WTC11 (cell line): Measurements from ENCODE around the gene RARRES2. TPM values are rescaled to one million over a fixed set of nuclear protein-coding genes. Genes with fewer than 3 reads are reported as not detected.

Experiments
- ATAC-seq: fragments of 200-7000 bp; cut with Tn5 transposase; 2 replicates; pipeline ENCODE4 v1.10.0; 2021; ENCODE audit warnings: mild to moderate bottlenecking, moderate library complexity
- CTCF ChIA-PET: fragments of 300-600 bp; sonication (Branson Sonifier 250); formaldehyde crosslinking; loops from one replicate; lab custom pipeline; 2021; ENCODE audit warnings: antibody characterized with exemption; lab: Charles Lee
- POLR2A ChIA-PET: fragments of 350-600 bp; sonication (Branson Sonifier 250); formaldehyde crosslinking; loops from one replicate; lab custom pipeline; 2021; ENCODE audit warnings: antibody characterized with exemption; lab: Charles Lee
- DNase-seq: peaks from one replicate; pipeline ENCODE4 v3.0.0; 2021; ENCODE audit warnings: low spot score
- H3K27ac Mint-ChIP-seq: 2 replicates; pipeline ENCODE4 v1.8.0; 2021; ENCODE audit warnings: mixed read lengths
- H3K27me3 Mint-ChIP-seq: 2 replicates; pipeline ENCODE4 v1.8.0; 2021; ENCODE audit warnings: low read depth, mild to moderate bottlenecking, moderate library complexity, mixed read lengths
- H3K36me3 Mint-ChIP-seq: 2 replicates; pipeline ENCODE4 v1.8.0; 2021; ENCODE audit warnings: mixed read lengths
- H3K4me1 Mint-ChIP-seq: 2 replicates; pipeline ENCODE4 v1.8.0; 2022; ENCODE audit warnings: mixed read lengths
- H3K4me3 Mint-ChIP-seq: 2 replicates; pipeline ENCODE4 v1.8.0; 2021; ENCODE audit warnings: mild to moderate bottlenecking, moderate library complexity, mixed read lengths
- H3K9me3 Mint-ChIP-seq: 2 replicates; pipeline ENCODE4 v1.8.0; 2021; ENCODE audit warnings: mixed read lengths
- E2F1 ChIP-seq: sonication (generic); formaldehyde crosslinking; IDR thresholded peaks from 2 replicates; pipeline ENCODE4 v1.8.0; 2022; ENCODE audit warnings: mild to moderate bottlenecking, missing genetic modification reagents
- ERG ChIP-seq: fragments of 250-450 bp; sonication (Bioruptor Pico); IDR thresholded peaks from 2 replicates; pipeline ENCODE4 v1.8.0; 2021; ENCODE audit warnings: mild to moderate bottlenecking
- ESRRA ChIP-seq: sonication (generic); formaldehyde crosslinking; IDR thresholded peaks from 2 replicates; pipeline ENCODE4 v1.8.1; 2022; ENCODE audit warnings: mild to moderate bottlenecking, missing genetic modification reagents, borderline replicate concordance
- ETV6 ChIP-seq: sonication (generic); formaldehyde crosslinking; IDR thresholded peaks from 2 replicates; pipeline ENCODE4 v1.8.1; 2022; ENCODE audit warnings: mild to moderate bottlenecking, missing genetic modification reagents
- FOXP1 ChIP-seq: sonication (generic); formaldehyde crosslinking; IDR thresholded peaks from 2 replicates; pipeline ENCODE4 v1.8.0; 2022; ENCODE audit warnings: missing genetic modification reagents, mild to moderate bottlenecking, moderate library complexity, borderline replicate concordance
- FOXP4 ChIP-seq: sonication (generic); formaldehyde crosslinking; IDR thresholded peaks from 2 replicates; pipeline ENCODE4 v1.8.0; 2022; ENCODE audit warnings: mild to moderate bottlenecking, missing genetic modification reagents
- GRHL2 ChIP-seq: fragments of 250-450 bp; sonication (Bioruptor Pico); IDR thresholded peaks from 2 replicates; pipeline ENCODE4 v1.8.0; 2022; ENCODE audit warnings: mild to moderate bottlenecking, moderate library complexity; ENCODE audit not compliant: insufficient replicate concordance, severe bottlenecking
- IRF1 ChIP-seq: sonication (generic); formaldehyde crosslinking; IDR thresholded peaks from 2 replicates; pipeline ENCODE4 v1.8.0; 2023; ENCODE audit warnings: missing genetic modification reagents
- MAX ChIP-seq: sonication (generic); formaldehyde crosslinking; IDR thresholded peaks from 2 replicates; pipeline ENCODE4 v1.8.0; 2022; ENCODE audit warnings: mild to moderate bottlenecking, missing genetic modification reagents
- MLX ChIP-seq: sonication (generic); formaldehyde crosslinking; IDR thresholded peaks from 2 replicates; pipeline ENCODE4 v1.8.1; 2023; ENCODE audit warnings: mild to moderate bottlenecking, missing genetic modification reagents, moderate library complexity
- MYBL2 ChIP-seq: sonication (generic); formaldehyde crosslinking; IDR thresholded peaks from 2 replicates; pipeline ENCODE4 v1.8.1; 2023; ENCODE audit warnings: mild to moderate bottlenecking, moderate library complexity, missing genetic modification reagents
- SMAD3 ChIP-seq: sonication (generic); formaldehyde crosslinking; IDR thresholded peaks from 2 replicates; pipeline ENCODE4 v1.8.0; 2022; ENCODE audit warnings: missing genetic modification reagents, mild to moderate bottlenecking, borderline replicate concordance
- SMAD4 ChIP-seq: sonication (generic); formaldehyde crosslinking; IDR thresholded peaks from 2 replicates; pipeline ENCODE4 v1.8.0; 2022; ENCODE audit warnings: mild to moderate bottlenecking, missing genetic modification reagents
- STAT6 ChIP-seq: sonication (generic); formaldehyde crosslinking; conservative IDR thresholded peaks from 2 replicates; pipeline ENCODE4 v1.8.1; 2023; ENCODE audit warnings: mild to moderate bottlenecking, low read depth, missing genetic modification reagents, moderate library complexity
- TEAD1 ChIP-seq: sonication (generic); formaldehyde crosslinking; IDR thresholded peaks from 2 replicates; pipeline ENCODE4 v1.8.0; 2022; ENCODE audit warnings: mild to moderate bottlenecking, missing genetic modification reagents
- USF1 ChIP-seq: sonication (generic); formaldehyde crosslinking; IDR thresholded peaks from 2 replicates; pipeline ENCODE4 v1.8.0; 2022; ENCODE audit warnings: mild to moderate bottlenecking, missing genetic modification reagents
- USF2 ChIP-seq: sonication (generic); formaldehyde crosslinking; IDR thresholded peaks from 2 replicates; pipeline ENCODE4 v1.8.1; 2023; ENCODE audit warnings: mild to moderate bottlenecking, missing genetic modification reagents, moderate library complexity
- ZBTB21 ChIP-seq: sonication (generic); formaldehyde crosslinking; IDR thresholded peaks from 2 replicates; pipeline ENCODE4 v1.8.1; 2023; ENCODE audit warnings: mild to moderate bottlenecking, missing genetic modification reagents, borderline replicate concordance
- ZNF138 ChIP-seq: sonication (generic); formaldehyde crosslinking; conservative IDR thresholded peaks from 2 replicates; pipeline ENCODE4 v1.8.1; 2022; ENCODE audit warnings: mild to moderate bottlenecking, moderate library complexity, missing genetic modification reagents
- ZNF232 ChIP-seq: sonication (generic); formaldehyde crosslinking; IDR thresholded peaks from 2 replicates; pipeline ENCODE4 v1.8.0; 2022; ENCODE audit warnings: mild to moderate bottlenecking, missing genetic modification reagents
- ZNF512 ChIP-seq: sonication (generic); formaldehyde crosslinking; IDR thresholded peaks from 2 replicates; pipeline ENCODE4 v1.8.1; 2022; ENCODE audit warnings: missing genetic modification reagents, borderline replicate concordance
- total RNA-seq: library from RNA; stranded (reverse); gene quantifications from 3 replicates; pipeline ENCODE4 v1.2.3, GENCODE V29; 2021

Gene RARRES2
- total RNA-seq, 1 experiment from 2014 or later: 230 TPM

- Mint-ChIP-seq H3K4me3 (peak overlapping the region; percentile 87), H3K4me1 (peaks cover 61% of the 10 kb centered on the region)
- TF ChIP-seq FOXP4 (0 out of 2 replicates have a peak, but pooled peaks have one; percentile 38), IRF1 (CRISPR knock-in tag) (no peak), ZNF138 (CRISPR knock-in tag) (no peak), ERG (CRISPR knock-in tag) (no peak), SMAD3 (CRISPR knock-in tag) (peak; percentile 62; the same call in 1 of the 2 replicates), SMAD4 (CRISPR knock-in tag) (no peak), E2F1 (CRISPR knock-in tag) (no peak), USF1 (CRISPR knock-in tag) (0 out of 2 replicates have a peak, but pooled peaks have one; percentile 28), MLX (CRISPR knock-in tag) (no peak), MYBL2 (CRISPR knock-in tag) (0 out of 2 replicates have a peak, but pooled peaks have one; percentile 15), GRHL2 (CRISPR knock-in tag) (no peak), TEAD1 (CRISPR knock-in tag) (0 out of 2 replicates have a peak, but pooled peaks have one; percentile 9), ZBTB21 (CRISPR knock-in tag) (no peak), STAT6 (no peak), ESRRA (CRISPR knock-in tag) (0 out of 2 replicates have a peak, but pooled peaks have one; percentile 65), MAX (CRISPR knock-in tag) (peak; percentile 46), ZNF232 (peak; percentile 92), ZNF512 (CRISPR knock-in tag) (no peak), USF2 (no peak), FOXP1 (CRISPR knock-in tag) (0 out of 2 replicates have a peak, but pooled peaks have one; percentile 32), ETV6 (CRISPR knock-in tag) (peak; percentile 70; the same call in 1 of the 2 replicates)
Observed at GRCh38 chr7:150340024-150340749, 1.2 kb downstream of the RARRES2 start.

More at GRCh38 chr7:150340024-150340749, 1.2 kb downstream of the RARRES2 start:
- H3K36me3 Mint-ChIP-seq: peaks cover 31% of the 10 kb centered on the region
- peak; percentile 48 for DNase-seq
- H3K27me3 Mint-ChIP-seq: peaks cover 34% of the 10 kb centered on the region
- ChIA-PET CTCF (interaction anchor here (0.6 to 1.7 kb wide), 6 partner anchors 11 to 44 kb away, joined by 3 to 6 read pairs (median 3); no protein-coding TSS in a partner anchor), POLR2A (interaction anchor here (0.9 to 2.6 kb wide), 4 partner anchors 10 to 66 kb away, joined by 3 to 9 read pairs (median 3); a partner anchor contains a TSS)
- peak; percentile 14 for ATAC-seq
- H3K9me3 Mint-ChIP-seq: peaks cover 13% of the 10 kb centered on the region
- H3K27ac Mint-ChIP-seq: no peak overlapping the region
